Measurements from ENCODE around the gene MAGEH1. TPM values are rescaled to one million over a fixed set of nuclear protein-coding genes. Genes with fewer than 3 reads are reported as not detected.

MAGEH1 gene
- total RNA-seq, 2 donors from 2014 or later: 5.3 to 6.5 TPM

DNA sequence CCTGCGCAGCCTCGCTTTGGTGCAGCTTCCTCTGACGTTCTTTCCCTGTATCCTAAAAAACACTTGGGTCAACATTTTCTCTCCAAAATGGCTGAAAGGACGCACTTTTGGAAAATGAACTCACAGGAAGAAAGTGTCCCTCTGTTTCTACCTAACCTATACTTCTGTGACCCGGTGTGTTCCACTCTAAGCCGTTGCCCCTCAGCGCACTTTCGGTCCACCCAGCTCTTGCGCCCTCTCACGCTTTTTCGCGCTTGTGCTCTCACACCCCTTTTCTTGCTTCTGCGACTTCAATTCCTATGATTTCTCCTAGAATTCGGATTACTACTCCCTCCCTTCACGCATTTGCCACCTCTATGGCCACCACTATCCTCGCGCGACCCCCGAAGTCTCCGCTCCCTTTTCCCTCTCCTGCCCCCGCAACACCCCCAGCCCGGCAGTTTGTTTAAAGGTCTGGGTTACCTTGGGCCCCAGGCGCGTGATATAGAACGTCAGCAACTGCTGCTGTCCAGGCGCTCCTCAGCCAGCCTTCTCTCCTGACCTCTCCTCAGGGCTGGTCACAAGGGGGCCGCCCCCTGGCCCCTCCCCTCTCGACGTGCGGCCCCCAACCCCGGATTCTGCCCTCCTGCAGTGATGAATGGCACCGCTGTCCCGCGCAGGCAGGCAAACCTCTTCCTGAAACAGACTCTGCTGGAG is 37.5 kb downstream of the MAGEH1 start, which contains the start of gene USP51:
TSS of gene USP51 (minus strand) at position 535 of the 696 bp plus-strand sequence. CDS start 909 bp downstream, outside the sequence.
- Histone ChIP-seq H3K9ac (ENCODE audit: low read depth in 2 of 2, low read length in 2 of 2) (peak within 1 kb of the TSS; percentile 52 to 64), H3K9me3 (no peaks in the 10 kb centered on the region), H3K27ac (peak within 1 kb of the TSS; percentile 74), H3K36me3 (no peaks in the 10 kb centered on the region), H3K4me3 (peak within 1 kb of the TSS; percentile 46), H3K4me1 (no peaks in the 10 kb centered on the region), H3K27me3 (no peaks in the 10 kb centered on the region)
- DNase-seq: peak; percentile 39
- intact Hi-C loops (cut with DNase I): no loop called here
- TF ChIP-seq, protein P1, sequence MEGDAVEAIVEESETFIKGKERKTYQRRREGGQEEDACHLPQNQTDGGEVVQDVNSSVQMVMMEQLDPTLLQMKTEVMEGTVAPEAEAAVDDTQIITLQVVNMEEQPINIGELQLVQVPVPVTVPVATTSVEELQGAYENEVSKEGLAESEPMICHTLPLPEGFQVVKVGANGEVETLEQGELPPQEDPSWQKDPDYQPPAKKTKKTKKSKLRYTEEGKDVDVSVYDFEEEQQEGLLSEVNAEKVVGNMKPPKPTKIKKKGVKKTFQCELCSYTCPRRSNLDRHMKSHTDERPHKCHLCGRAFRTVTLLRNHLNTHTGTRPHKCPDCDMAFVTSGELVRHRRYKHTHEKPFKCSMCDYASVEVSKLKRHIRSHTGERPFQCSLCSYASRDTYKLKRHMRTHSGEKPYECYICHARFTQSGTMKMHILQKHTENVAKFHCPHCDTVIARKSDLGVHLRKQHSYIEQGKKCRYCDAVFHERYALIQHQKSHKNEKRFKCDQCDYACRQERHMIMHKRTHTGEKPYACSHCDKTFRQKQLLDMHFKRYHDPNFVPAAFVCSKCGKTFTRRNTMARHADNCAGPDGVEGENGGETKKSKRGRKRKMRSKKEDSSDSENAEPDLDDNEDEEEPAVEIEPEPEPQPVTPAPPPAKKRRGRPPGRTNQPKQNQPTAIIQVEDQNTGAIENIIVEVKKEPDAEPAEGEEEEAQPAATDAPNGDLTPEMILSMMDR (IDR thresholded peaks at IDR 0.05): no peak

DNA sequence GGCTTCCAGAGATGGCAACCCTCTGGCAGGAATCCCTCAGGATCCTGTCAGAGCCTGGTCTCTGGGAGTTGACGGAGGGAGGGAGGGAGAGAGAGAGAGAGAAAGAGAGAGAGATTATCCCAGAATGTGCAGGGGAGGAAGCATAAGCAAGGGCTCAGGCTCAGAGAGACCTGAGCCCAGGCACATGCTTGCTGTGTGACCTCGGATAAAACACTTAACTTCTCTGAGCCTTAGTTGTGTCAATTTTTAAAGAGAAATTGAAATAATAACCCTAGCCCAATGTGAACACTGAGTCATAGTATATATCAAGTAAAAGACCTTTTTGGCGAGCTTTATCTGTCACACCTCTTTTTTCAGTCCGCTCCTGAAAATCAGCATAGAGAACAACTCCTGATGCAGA is 38.2 kb downstream of the MAGEH1 start:
- no peaks in the 10 kb centered on the region for H3K9me3 ChIP-seq
- peak overlapping the region; percentile 52 to 64 for H3K9ac ChIP-seq (ENCODE audit: low read depth in 2 of 2, low read length in 2 of 2)
- no peaks in the 10 kb centered on the region for H3K36me3 ChIP-seq
- TF ChIP-seq, protein P1 (IDR thresholded peaks at IDR 0.05): no peak
- DNase-seq: no peak
- no peaks in the 10 kb centered on the region for H3K27me3 ChIP-seq
- peak overlapping the region; percentile 74 for H3K27ac ChIP-seq
- H3K4me1 ChIP-seq: no peaks in the 10 kb centered on the region
- H3K4me3 ChIP-seq: peak overlapping the region; percentile 46
- intact Hi-C loops (cut with DNase I): no loop called here

DNA sequence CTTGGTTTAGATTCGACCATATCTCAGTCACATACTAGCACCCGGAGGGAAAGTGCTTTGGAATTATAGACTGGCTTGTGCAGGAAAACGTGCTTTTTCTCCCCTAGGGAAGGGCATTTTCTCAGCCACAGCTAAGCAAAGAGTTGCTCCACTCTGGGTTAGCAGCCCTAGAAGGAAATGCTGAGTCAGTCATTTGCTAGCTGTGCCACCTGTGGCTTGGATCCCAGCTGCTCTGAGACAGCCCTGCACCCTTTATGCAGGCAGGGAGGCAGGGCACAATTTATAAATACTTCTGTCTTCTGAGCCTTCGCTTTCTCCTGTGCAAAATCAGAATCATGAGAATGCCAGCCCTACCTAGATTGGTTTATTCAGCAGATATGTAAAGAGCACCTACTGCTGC is 39.0 kb downstream of the MAGEH1 start:
- no peaks in the 10 kb centered on the region for H3K4me1 ChIP-seq
- no peaks in the 10 kb centered on the region for H3K36me3 ChIP-seq
- H3K9ac ChIP-seq (ENCODE audit: low read depth in 2 of 2, low read length in 2 of 2): no peak overlapping the region
- intact Hi-C loops (cut with DNase I): no loop called here
- no peaks in the 10 kb centered on the region for H3K9me3 ChIP-seq
- no peak overlapping the region for H3K27ac ChIP-seq
- H3K27me3 ChIP-seq: no peaks in the 10 kb centered on the region
- no peak for DNase-seq
- TF ChIP-seq, protein P1 (IDR thresholded peaks at IDR 0.05): no peak
- no peak overlapping the region for H3K4me3 ChIP-seq

Small RNAs within 50 kb of the gene (microRNA-seq; reads per million reads assigned to microRNA genes)
- gene MIR4536-1 (not detected), gene MIR4536-2 (not detected)

Other genes with a start within 250 kb of the MAGEH1 start
- not detected for gene PAGE5, start 231.8 kb upstream of the MAGEH1 start, total RNA-seq
- gene PAGE3, start 187.2 kb upstream of the MAGEH1 start, total RNA-seq: not detected
- under 1 TPM; 0.49 to 0.53 TPM for gene USP51, start 37.7 kb downstream of the MAGEH1 start, total RNA-seq
- not detected for gene FOXR2, start 171.3 kb downstream of the MAGEH1 start, total RNA-seq